IMR-90 (cell line): Measurements from ENCODE around the gene CELSR2. TPM values are rescaled to one million over a fixed set of nuclear protein-coding genes. Genes with fewer than 3 reads are reported as not detected.

Source experiments
- ATAC-seq: fragments of 200-7000 bp; cut with Tn5 transposase; 2 replicates; pipeline ENCODE4 v1.9.1; 2020; ENCODE audit warnings: low read depth, mild to moderate bottlenecking, moderate library complexity
- BruUV-seq: library from RNA; stranded (reverse); fragments of 400-500 nt; replicated peaks from 2 replicates; lab custom pipeline; 2021; lab: Mats Ljungman, UMichigan
- CTCF ChIA-PET: fragments of 300-600 bp; formaldehyde crosslinking; extraction: SDS; loops from one replicate; lab custom pipeline; 2021; ENCODE audit warnings: antibody characterized with exemption; lab: Yijun Ruan, JAX
- POLR2A ChIA-PET: fragments of 300-600 bp; sonication (Branson Sonifier 250); formaldehyde crosslinking; loops from one replicate; lab custom pipeline; 2022; ENCODE audit warnings: antibody characterized with exemption; ENCODE audit not compliant: unreplicated experiment; lab: Charles Lee
- DNase-seq: peaks from one replicate; pipeline ENCODE4 v3.0.0; 2013
- H2AFZ ChIP-seq: replicated peaks from 2 replicates; pipeline ENCODE3; 2013; ENCODE audit warnings: low read length, mild to moderate bottlenecking; ENCODE audit not compliant: poor library complexity
- H2AK5ac ChIP-seq: 2 replicates; pipeline ENCODE4 v1.6.1; 2013; ENCODE audit warnings: low read depth, low read length, inconsistent platforms
- H2AK9ac ChIP-seq: replicated peaks from 2 replicates; pipeline ENCODE3; 2013; ENCODE audit warnings: mild to moderate bottlenecking, low read depth, low read length, moderate library complexity; ENCODE audit not compliant: poor library complexity
- H2BK120ac ChIP-seq: 2 replicates; pipeline ENCODE4 v1.6.1; 2013; ENCODE audit warnings: low read depth, low read length, inconsistent platforms
- H2BK15ac ChIP-seq: 3 replicates; pipeline ENCODE4 v1.6.1; 2013; ENCODE audit warnings: low read depth, low read length, inconsistent platforms
- H2BK20ac ChIP-seq: 2 replicates; pipeline ENCODE4 v1.6.1; 2013; ENCODE audit warnings: low read depth, mild to moderate bottlenecking, inconsistent platforms, low read length, moderate library complexity
- H2BK5ac ChIP-seq: 2 replicates; pipeline ENCODE4 v1.6.1; 2013; ENCODE audit warnings: mild to moderate bottlenecking, low read depth, low read length, inconsistent platforms; ENCODE audit not compliant: poor library complexity, severe bottlenecking
- H3K14ac ChIP-seq: replicated peaks from 2 replicates; pipeline ENCODE4 v1.6.1; 2013; ENCODE audit warnings: low read depth, low read length, inconsistent platforms
- H3K18ac ChIP-seq: 2 replicates; pipeline ENCODE4 v1.6.1; 2013; ENCODE audit warnings: low read depth, low read length, control low read depth
- H3K23ac ChIP-seq: 2 replicates; pipeline ENCODE4 v1.6.1; 2013; ENCODE audit warnings: low read depth, low read length, inconsistent platforms
- H3K27ac ChIP-seq: 2 replicates; pipeline ENCODE4 v1.5.1; 2013; ENCODE audit warnings: mild to moderate bottlenecking, control low read depth, low read length; ENCODE audit not compliant: insufficient read depth
- H3K27me3 ChIP-seq: 2 replicates; pipeline ENCODE4 v1.6.1; 2013; ENCODE audit warnings: low read length; ENCODE audit not compliant: control insufficient read depth, insufficient read depth
- H3K36me3 ChIP-seq: 2 replicates; pipeline ENCODE4 v1.6.1; 2013; ENCODE audit warnings: low read length, mixed read lengths; ENCODE audit not compliant: control insufficient read depth, insufficient read depth
- H3K4ac ChIP-seq: 2 replicates; pipeline ENCODE4 v1.6.1; 2013; ENCODE audit warnings: low read depth, low read length, inconsistent platforms
- H3K4me1 ChIP-seq: 2 replicates; pipeline ENCODE4 v1.6.1; 2013; ENCODE audit warnings: low read length, mixed read lengths; ENCODE audit not compliant: control insufficient read depth, insufficient read depth
- H3K4me2 ChIP-seq: 2 replicates; pipeline ENCODE4 v1.6.1; 2013; ENCODE audit warnings: low read depth, mild to moderate bottlenecking, control low read depth, low read length, moderate library complexity
- H3K4me3 ChIP-seq: 2 replicates; pipeline ENCODE4 v1.5.1; 2013; ENCODE audit warnings: low read depth, mild to moderate bottlenecking, control low read depth, low read length, moderate library complexity; ENCODE audit not compliant: insufficient read depth
- H3K56ac ChIP-seq: 2 replicates; pipeline ENCODE4 v1.6.1; 2013; ENCODE audit warnings: low read length, inconsistent platforms; ENCODE audit not compliant: insufficient read depth; ENCODE audit errors: extremely low read depth
- H3K79me1 ChIP-seq, 2 experiments: 2 replicates each; pipeline ENCODE4 v1.6.1; 2013; ENCODE audit warnings: low read length in 2 of 2, inconsistent platforms in 1 of 2, low read depth in 1 of 2
- H3K9ac ChIP-seq: 2 replicates; pipeline ENCODE4 v1.6.1; 2013; ENCODE audit warnings: low read depth, low read length, control low read depth
- H3K9me1 ChIP-seq: 2 replicates; pipeline ENCODE4 v1.6.1; 2013; ENCODE audit warnings: low read length, inconsistent platforms; ENCODE audit not compliant: insufficient read depth
- H3K9me3 ChIP-seq: 2 replicates; pipeline ENCODE4 v1.6.1; 2013; ENCODE audit warnings: low read length; ENCODE audit not compliant: control insufficient read depth, insufficient read depth
- H4K20me1 ChIP-seq: 2 replicates; pipeline ENCODE4 v1.6.1; 2013; ENCODE audit warnings: low read length, inconsistent platforms; ENCODE audit not compliant: insufficient read depth
- H4K5ac ChIP-seq: 2 replicates; pipeline ENCODE4 v1.6.1; 2013; ENCODE audit warnings: mild to moderate bottlenecking, low read depth, low read length, control low read depth
- H4K8ac ChIP-seq, 2 experiments: 2 replicates each; pipeline ENCODE4 v1.6.1; 2013; ENCODE audit warnings: low read depth in 2 of 2, low read length in 2 of 2, control low read depth in 1 of 2, inconsistent platforms in 1 of 2
- H4K91ac ChIP-seq: 2 replicates; pipeline ENCODE4 v1.6.1; 2013; ENCODE audit warnings: low read depth, low read length, inconsistent platforms; ENCODE audit not compliant: insufficient read depth
- BHLHE40 ChIP-seq: fragments of 150-350 bp; IDR thresholded peaks from 2 replicates; pipeline ENCODE4 v1.6.1; 2016; ENCODE audit warnings: mild to moderate bottlenecking, low read depth, low read length
- CEBPB ChIP-seq: IDR thresholded peaks from 2 replicates; pipeline ENCODE4 v1.6.1; 2012; ENCODE audit warnings: low read depth, low read length, improper control_type of control experiment
- FOS ChIP-seq: fragments of 150-350 bp; IDR thresholded peaks from 2 replicates; pipeline ENCODE4 v1.6.1; 2016; ENCODE audit warnings: low read depth, low read length
- MAZ ChIP-seq: IDR thresholded peaks from 2 replicates; pipeline ENCODE4 v1.6.1; 2012; ENCODE audit warnings: low read depth, mild to moderate bottlenecking, low read length, improper control_type of control experiment, moderate library complexity, borderline replicate concordance
- MXI1 ChIP-seq: IDR thresholded peaks from 2 replicates; pipeline ENCODE4 v1.6.1; 2012; ENCODE audit warnings: low read depth, mild to moderate bottlenecking, low read length, moderate library complexity, borderline replicate concordance
- POLR2A ChIP-seq: IDR thresholded peaks from 2 replicates; pipeline ENCODE4 v1.6.1; 2012; ENCODE audit warnings: mild to moderate bottlenecking, low read depth, low read length
- RAD21 ChIP-seq: IDR thresholded peaks from 2 replicates; pipeline ENCODE4 v1.6.1; 2012; ENCODE audit warnings: low read length, improper control_type of control experiment
- RCOR1 ChIP-seq: IDR thresholded peaks from 2 replicates; pipeline ENCODE4 v1.6.1; 2012; ENCODE audit warnings: mild to moderate bottlenecking, low read length, improper control_type of control experiment; ENCODE audit not compliant: insufficient replicate concordance
- RFX5 ChIP-seq: IDR thresholded peaks from 2 replicates; pipeline ENCODE4 v1.8.0; 2012; ENCODE audit warnings: low read depth, mild to moderate bottlenecking, low read length, moderate library complexity
- WGBS, 2 experiments: methylation state at CpG; one replicate each; pipeline versions ENCODE4 v1.1.5 to v1.1.7; 2013; ENCODE audit warnings: missing lambda C conversion rate in 2 of 2; ENCODE audit not compliant: insufficient read length in 1 of 2; ENCODE audit errors: extremely low coverage in 2 of 2; 5-methylcytosine and 5-hydroxymethylcytosine counted together
- dilution Hi-C: fragments of 300-500 bp; cut with HindIII; formaldehyde crosslinking; loops from one replicate; pipeline ENCODE4 v1.14.3; 2018; ENCODE audit warnings: low sequenced_read_pairs; ENCODE audit not compliant: unreplicated experiment
- in situ Hi-C: fragments of 300-500 bp; cut with MboI; formaldehyde crosslinking; loops from 3 replicates; pipeline ENCODE4 v1.14.3; 2019; ENCODE audit warnings: low sequenced_read_pairs, inconsistent platforms, mixed read lengths
- intact Hi-C: fragments of 100-400 bp; cut with micrococcal nuclease; formaldehyde crosslinking; loops from 2 replicates; pipeline ENCODE4 v1.10.0; 2022
- polyA plus RNA-seq, 3 experiments: library from polyadenylated mRNA; depleted of rRNA; stranded (reverse); fragments of >200 nt; gene quantifications; 2 replicates each; pipeline ENCODE4 v1.2.3, GENCODE V29; 2012; ENCODE audit warnings: low replicate concordance in 1 of 3
- total RNA-seq: library from RNA; depleted of rRNA; stranded (reverse); fragments of >200 nt; gene quantifications from 2 replicates; pipeline ENCODE4 v1.2.3, GENCODE V29; 2012
- TF ChIP-seq, protein P1 (sequence below): conservative IDR thresholded peaks from 2 replicates; pipeline ENCODE4 v1.5.1; 2012; ENCODE audit warnings: mild to moderate bottlenecking, low read depth, low read length, improper control_type of control experiment

CELSR2 gene
- total and polyA plus RNA-seq, 2 of the 4 experiments (the other 2 are of a cell fraction): 1.3 to 5.3 TPM

GRCh38 chr1:109269981-109270622 is 20.8 kb downstream of the CELSR2 start:
- no peak overlapping the region for H4K5ac ChIP-seq
- CTCF ChIA-PET: no interaction called here
- POLR2A ChIA-PET: no interaction called here
- H2BK120ac ChIP-seq: no peak overlapping the region
- 0 out of 2 replicates have a peak, but pooled peaks cover 3% of the 10 kb centered on the region for H3K9me1 ChIP-seq
- no peak overlapping the region for H2AK5ac ChIP-seq
- H3K18ac ChIP-seq: no peak overlapping the region
- whole genome bisulfite sequencing, 2 experiments: 91% methylated on average over 8 of the region's 17 CpGs; no CpG with 5 or more reads in 1 of the 2 experiments
- H2AFZ ChIP-seq: no peak overlapping the region
- H3K56ac ChIP-seq: no peak overlapping the region
- H3K27ac ChIP-seq: no peak overlapping the region
- peaks cover 2% of the 10 kb centered on the region; the same call in 1 of the 2 replicates for H3K36me3 ChIP-seq
- no peak overlapping the region for H3K14ac ChIP-seq
- no peaks in the 10 kb centered on the region for H4K20me1 ChIP-seq
- no peaks in the 10 kb centered on the region for H3K27me3 ChIP-seq
- H3K4me3 ChIP-seq: no peak overlapping the region
- H3K79me1 ChIP-seq: no peaks in the 10 kb centered on the region
- no peak overlapping the region for H3K9ac ChIP-seq
- intact Hi-C loops (no loop called here), in situ Hi-C loops (loop anchor here (10.0 kb wide), 1 partner anchor 265 kb away; the partner anchor contains the start of gene GPR61), dilution Hi-C loops (no loop called here)
- ATAC-seq (no peak), DNase-seq (no peak)
- H4K8ac ChIP-seq: no peak overlapping the region
- H3K4me1 ChIP-seq: peaks cover 7% of the 10 kb centered on the region
- BruUV-seq: no TSS peak
- H4K91ac ChIP-seq: no peak overlapping the region
- H3K4ac ChIP-seq: no peak overlapping the region
- no peak for TF ChIP-seq BHLHE40
- no peak for TF ChIP-seq FOS
- no peak for TF ChIP-seq CEBPB
- TF ChIP-seq POLR2A: no peak
- no peak for TF ChIP-seq MAZ
- TF ChIP-seq MXI1: no peak
- TF ChIP-seq RAD21: no peak
- TF ChIP-seq RCOR1: no peak
- TF ChIP-seq, protein P1, sequence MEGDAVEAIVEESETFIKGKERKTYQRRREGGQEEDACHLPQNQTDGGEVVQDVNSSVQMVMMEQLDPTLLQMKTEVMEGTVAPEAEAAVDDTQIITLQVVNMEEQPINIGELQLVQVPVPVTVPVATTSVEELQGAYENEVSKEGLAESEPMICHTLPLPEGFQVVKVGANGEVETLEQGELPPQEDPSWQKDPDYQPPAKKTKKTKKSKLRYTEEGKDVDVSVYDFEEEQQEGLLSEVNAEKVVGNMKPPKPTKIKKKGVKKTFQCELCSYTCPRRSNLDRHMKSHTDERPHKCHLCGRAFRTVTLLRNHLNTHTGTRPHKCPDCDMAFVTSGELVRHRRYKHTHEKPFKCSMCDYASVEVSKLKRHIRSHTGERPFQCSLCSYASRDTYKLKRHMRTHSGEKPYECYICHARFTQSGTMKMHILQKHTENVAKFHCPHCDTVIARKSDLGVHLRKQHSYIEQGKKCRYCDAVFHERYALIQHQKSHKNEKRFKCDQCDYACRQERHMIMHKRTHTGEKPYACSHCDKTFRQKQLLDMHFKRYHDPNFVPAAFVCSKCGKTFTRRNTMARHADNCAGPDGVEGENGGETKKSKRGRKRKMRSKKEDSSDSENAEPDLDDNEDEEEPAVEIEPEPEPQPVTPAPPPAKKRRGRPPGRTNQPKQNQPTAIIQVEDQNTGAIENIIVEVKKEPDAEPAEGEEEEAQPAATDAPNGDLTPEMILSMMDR: no peak
- no peak for TF ChIP-seq RFX5
- H2BK20ac ChIP-seq: no peak overlapping the region
- no peak overlapping the region for H2BK15ac ChIP-seq
- H3K9me3 ChIP-seq: peaks cover 2% of the 10 kb centered on the region; the same call in 1 of the 2 replicates
- H2BK5ac ChIP-seq: no peak overlapping the region
- no peak overlapping the region for H3K4me2 ChIP-seq
- H3K23ac ChIP-seq: no peak overlapping the region
- no peak overlapping the region for H2AK9ac ChIP-seq
